GM21529 (cell line): ENCODE results near the gene SLC9A9.
A peak's percentile ranks its signal among the peaks of the same experiment; 100 is the strongest.
"Not testable (repeated sequence)": the region's sequence is repeated elsewhere in the genome, so short reads cannot be mapped to it uniquely, and the experiment has no call there.

Experiments used
- ATAC-seq: cut with Tn5 transposase; IDR thresholded peaks from one replicate; pipeline ENCODE4 v1.9.1; 2021; ENCODE audit not compliant: unreplicated experiment

SLC9A9 gene

DNA sequence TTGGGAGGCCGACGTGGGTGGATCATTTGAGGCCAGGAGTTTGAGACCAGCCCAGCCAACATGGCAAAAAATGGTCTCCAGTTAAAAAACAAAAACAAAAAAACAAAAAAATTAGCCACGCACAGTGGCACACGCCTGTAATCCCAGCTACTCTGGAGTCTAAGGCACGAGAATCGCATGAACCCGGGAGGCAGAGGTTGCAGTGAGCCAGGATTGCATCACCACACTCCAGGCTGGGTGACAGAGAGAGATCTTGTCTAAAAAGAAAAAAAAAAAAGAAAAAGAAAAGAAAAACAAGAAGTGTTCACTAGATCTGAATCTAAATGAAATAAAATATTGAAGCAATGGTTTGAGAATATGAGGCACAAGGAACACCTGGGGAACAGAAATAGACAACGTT lies 36.7 kb downstream of the SLC9A9 start:
- ATAC-seq: no peak

- no peak for ATAC-seq
These were observed 37.4 kb downstream of the SLC9A9 start for GRCh38 chr3:143810953-143811265.

- no peak for ATAC-seq
These were observed 37.9 kb downstream of the SLC9A9 start for GRCh38 chr3:143810166-143810952.

DNA sequence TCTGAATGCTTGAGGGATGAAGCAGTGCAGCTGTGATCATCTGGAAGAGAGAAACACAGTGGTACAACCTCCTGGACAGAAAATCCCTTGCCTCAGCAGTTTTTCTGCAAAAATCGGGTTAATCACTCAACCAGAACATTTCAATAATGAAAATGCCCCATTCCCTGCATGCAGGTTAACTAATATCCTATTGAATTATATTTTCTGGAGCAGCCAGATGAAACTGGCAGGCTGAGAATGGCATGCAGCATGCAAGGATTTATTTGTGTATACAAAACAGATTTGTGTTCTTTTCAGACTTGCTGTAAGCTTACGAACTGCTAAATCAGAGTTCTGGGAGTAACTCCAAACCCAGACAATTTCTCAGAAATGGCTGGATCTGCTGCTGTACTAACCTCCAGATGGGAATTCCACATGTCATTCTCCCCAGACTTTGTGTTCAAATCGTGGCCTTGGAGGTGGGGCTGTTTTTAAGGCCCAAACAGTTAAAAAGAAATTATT lies 39.1 kb downstream of the SLC9A9 start:
- ATAC-seq: no peak

GRCh38 chr3:143808030-143808429 lies 40.2 kb downstream of the SLC9A9 start:
- ATAC-seq: no peak

- ATAC-seq: no peak
These were observed 42.2 kb downstream of the SLC9A9 start for GRCh38 chr3:143806038-143806437.

DNA sequence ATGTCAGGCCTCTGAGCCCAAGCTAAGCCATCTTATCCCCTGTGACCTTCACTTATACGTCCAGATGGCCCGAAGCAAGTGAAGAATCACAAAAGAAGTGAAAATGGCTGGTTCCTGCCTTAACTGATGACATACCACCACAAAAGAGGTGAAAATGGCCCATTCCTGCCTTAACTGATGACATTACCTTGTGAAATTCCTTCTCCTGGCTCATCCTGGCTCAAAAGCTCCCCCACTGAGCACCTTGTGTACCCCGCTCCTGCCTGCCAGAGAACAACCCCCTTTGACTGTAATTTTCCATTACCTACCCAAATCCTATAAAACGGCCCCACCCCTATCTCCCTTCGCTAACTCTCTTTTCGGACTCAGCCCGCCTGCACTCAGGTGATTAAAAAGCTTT lies 42.8 kb downstream of the SLC9A9 start:
- not testable (repeated sequence) for ATAC-seq

DNA sequence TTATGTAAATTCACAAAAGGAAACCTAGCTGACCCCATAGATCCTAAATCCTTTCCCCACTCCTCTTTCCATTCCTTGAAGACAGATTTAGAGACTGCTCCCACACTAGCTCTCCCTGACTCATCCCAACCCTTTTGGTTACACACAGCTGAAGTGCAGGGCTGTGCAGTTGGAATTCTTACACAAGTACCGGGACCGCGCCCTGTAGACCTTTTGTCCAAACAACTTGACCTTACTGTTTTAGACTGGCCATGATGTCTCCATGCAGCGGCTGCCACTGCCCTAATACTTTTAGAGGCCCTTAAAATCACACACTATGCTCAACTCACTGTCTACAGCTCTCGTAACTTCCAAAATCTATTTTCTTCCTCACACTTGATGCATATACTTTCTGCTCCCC lies 47.2 kb downstream of the SLC9A9 start:
- not testable (repeated sequence) for ATAC-seq

DNA sequence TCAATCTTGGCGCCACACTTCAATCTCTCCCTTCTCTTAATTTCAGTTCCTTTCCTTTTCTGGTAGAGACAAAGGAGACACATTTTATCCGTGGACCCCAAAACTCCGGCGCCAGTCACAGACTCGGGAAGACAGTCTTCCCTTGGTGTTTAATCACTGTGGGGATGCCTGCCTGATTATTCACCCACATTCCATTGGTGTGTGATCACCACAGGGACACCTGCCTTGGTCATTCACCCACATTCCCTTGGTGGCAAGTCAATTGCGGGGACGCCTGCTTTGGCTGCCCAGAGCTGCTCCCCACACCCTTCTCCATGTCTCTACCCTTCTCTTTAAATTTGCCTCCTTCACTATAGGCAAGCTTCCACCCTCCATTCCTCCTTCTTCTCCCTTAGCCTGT lies 50.1 kb downstream of the SLC9A9 start:
- not testable (repeated sequence) for ATAC-seq

DNA sequence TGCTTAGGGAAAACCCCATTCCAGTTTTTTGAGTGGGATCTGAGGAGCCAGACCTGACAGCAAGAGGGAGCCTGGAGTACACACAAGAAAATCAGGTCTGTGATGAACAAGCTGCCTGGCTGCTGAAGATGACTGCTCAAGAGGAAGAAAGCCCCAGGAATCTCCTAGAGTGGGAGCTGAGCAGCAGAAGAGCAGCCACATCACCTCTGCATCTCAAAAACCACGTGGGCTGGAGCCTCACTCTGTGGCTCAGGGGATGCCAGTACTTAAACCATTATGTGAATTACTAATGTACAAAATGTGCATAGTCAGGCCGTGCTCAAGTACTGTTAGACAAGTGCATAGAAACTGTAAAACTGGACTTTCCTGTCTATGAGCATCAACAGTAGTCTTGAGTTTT lies 52.4 kb downstream of the SLC9A9 start:
- no peak for ATAC-seq

- no peak for ATAC-seq
These were observed 53.3 kb downstream of the SLC9A9 start for GRCh38 chr3:143794793-143795462.

DNA sequence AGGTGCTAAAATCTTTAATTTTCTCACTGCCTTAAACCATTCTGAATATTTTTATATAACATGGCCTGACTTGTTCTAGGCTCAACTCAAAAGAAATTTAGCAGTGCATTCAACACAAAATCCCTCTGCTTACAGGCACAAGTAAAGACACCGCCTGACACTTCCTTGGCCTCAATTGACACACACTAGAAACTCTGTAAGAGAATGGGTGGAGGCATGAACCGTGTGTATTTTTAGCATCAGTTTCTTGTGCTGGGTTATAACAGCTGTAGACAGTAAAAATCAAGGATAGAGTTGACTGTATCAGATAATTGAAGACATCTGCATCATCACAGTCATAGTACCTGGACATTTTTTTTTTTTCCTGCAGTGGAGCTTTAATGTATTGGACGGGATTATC lies 54.3 kb downstream of the SLC9A9 start:
- no peak for ATAC-seq

GRCh38 chr3:143791386-143791785 lies 56.9 kb downstream of the SLC9A9 start:
- ATAC-seq: no peak

- no peak for ATAC-seq
These were observed 61.8 kb downstream of the SLC9A9 start for GRCh38 chr3:143786219-143787191.

DNA sequence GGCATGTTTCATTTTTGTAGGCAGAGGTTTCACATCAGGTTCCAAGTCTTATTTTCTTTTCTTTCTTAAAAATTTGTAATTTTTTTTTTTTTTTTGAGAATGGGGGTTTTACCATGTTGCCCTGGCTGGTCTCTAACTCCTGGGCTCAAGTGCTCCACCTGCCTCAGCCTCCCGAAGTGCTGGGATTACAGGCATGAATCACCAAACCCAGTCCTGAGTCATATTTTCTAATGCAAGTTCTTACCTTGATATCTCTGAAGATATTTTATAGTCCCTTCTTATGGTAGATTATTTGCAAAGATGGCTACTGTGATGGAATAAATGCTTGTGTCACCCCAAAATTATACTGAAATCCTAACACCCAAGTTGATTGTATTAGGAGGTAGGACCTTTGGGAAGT lies 63.8 kb downstream of the SLC9A9 start:
- no peak for ATAC-seq

DNA sequence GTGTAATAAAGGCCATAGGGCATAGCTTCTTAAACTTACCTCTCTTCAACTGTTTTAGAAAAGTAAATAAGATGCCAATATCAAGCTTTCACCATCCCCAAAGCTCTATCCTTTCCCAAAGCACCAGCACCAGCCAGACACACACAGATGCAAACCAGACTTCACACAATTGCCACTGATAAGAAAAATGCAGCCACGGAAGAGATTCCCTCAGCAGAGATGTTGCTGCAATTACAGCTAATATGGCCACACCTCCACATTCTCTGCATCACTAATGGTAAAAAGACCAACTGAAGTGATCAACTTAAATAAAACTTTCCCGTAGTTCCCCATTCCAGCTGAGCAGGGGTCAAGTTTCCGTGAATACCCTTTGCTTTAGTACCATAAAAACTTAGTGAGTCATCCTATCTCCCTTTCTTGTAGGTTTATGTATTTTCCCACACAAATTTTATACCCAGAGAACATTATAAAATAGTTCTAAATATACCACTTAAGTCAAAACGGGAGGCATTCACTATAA lies 64.4 kb downstream of the SLC9A9 start:
- no peak for ATAC-seq

GRCh38 chr3:143775459-143775858 lies 72.8 kb downstream of the SLC9A9 start:
- peak; percentile 95 for ATAC-seq

DNA sequence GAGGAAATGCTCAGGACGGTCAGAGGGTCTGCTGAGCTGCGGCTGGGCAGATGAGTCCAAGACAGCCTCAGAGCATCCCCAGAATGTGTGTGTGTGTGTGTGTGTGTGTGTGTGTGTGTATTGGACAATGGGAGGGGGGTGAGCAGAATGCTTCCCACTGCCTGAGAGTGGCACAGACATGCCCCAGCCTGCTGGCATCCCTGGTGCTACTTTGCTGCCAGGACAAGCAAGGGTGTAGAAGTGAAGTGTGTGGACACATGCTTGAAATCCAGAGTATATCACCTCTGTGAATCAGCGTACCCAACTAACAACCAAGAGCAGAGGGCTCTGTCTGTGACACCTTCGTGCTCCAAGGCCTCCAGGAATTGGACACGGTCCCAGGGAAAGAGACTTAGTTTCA lies 76.3 kb downstream of the SLC9A9 start:
- ATAC-seq: no peak

DNA sequence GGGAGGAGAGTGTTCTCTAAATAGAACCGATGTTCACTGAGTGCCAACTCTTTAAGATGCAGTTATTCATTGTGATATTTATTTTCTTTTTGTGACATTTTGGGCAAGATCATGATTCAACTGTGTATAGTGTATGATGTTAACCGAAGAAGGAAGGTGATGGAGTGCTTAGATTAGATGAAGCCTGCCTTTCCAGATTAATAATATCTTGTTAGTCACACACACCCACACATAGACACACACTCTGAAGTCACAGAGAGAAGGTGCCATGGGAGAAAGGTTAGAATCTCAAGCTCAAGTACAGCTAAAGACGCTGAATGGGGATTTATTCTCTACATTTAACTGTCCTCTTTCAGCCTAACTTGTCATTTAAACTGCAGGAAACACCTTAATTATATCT lies 77.0 kb downstream of the SLC9A9 start:
- ATAC-seq: no peak

- no peak for ATAC-seq
These were observed 77.9 kb downstream of the SLC9A9 start for GRCh38 chr3:143770391-143770790.

- no peak for ATAC-seq
These were observed 78.7 kb downstream of the SLC9A9 start for GRCh38 chr3:143769616-143770015.
